Fibroblast of pulmonary artery (primary cell): Measurements from ENCODE around the gene ITPKC.

Experiments
- DNase-seq: peaks from one replicate; pipeline ENCODE4 v3.0.0-alpha.2; 2010; ENCODE audit warnings: low read depth
- H3K4me3 ChIP-seq: replicated peaks from 2 replicates; pipeline ENCODE4 v1.5.1; 2011; ENCODE audit warnings: low read depth, mild to moderate bottlenecking, control low read depth, low read length, moderate library complexity
- CTCF ChIP-seq: IDR thresholded peaks from 2 replicates; pipeline ENCODE4 v1.5.1; 2011; ENCODE audit warnings: mild to moderate bottlenecking, control low read depth, low read length, inconsistent platforms; ENCODE audit errors: missing control alignments

The ITPKC gene

GRCh38 chr19:40713939-40714338, 3.0 kb upstream of the ITPKC start:
- H3K4me3 ChIP-seq, result peak overlapping the region; percentile 60
- no peak for TF ChIP-seq CTCF
- DNase-seq, result no peak

- TF ChIP-seq CTCF, result no peak
- peak; percentile 94 for DNase-seq
- H3K4me3 ChIP-seq, result peak overlapping the region; percentile 60
Observed at GRCh38 chr19:40714441-40715299, 2.2 kb upstream of the ITPKC start.

- no peak for DNase-seq
- H3K4me3 ChIP-seq, result peak overlapping the region; percentile 95
Observed at GRCh38 chr19:40716031-40716481, 856 bp upstream of the ITPKC start.

GRCh38 chr19:40717325-40717879, 490 bp downstream of the ITPKC start:
- no peak for TF ChIP-seq CTCF
- peak overlapping the region; percentile 95 for H3K4me3 ChIP-seq
- peak; percentile 39 for DNase-seq

More at GRCh38 chr19:40716031-40716481, 856 bp upstream of the ITPKC start:
- TF ChIP-seq CTCF, result no peak

GRCh38 chr19:40717880-40718773, 1.2 kb downstream of the ITPKC start:
- DNase-seq, result peak; percentile 23
- no peak for TF ChIP-seq CTCF
- H3K4me3 ChIP-seq, result peak overlapping the region; percentile 95

- no peak for TF ChIP-seq CTCF
- H3K4me3 ChIP-seq, result peak overlapping the region; percentile 95
- peak; percentile 39 for DNase-seq
Observed at GRCh38 chr19:40718774-40719391, 2.0 kb downstream of the ITPKC start.
